GM13977 (cell line): ENCODE measurements around the gene MIOX.

Experiments used
- DNase-seq: peaks from one replicate; pipeline ENCODE4 v3.0.0; 2012; ENCODE audit warnings: low spot score
- CTCF ChIP-seq: IDR thresholded peaks from 2 replicates; pipeline ENCODE4 v1.5.1; 2012; ENCODE audit warnings: mild to moderate bottlenecking, control low read depth; ENCODE audit not compliant: insufficient read depth; ENCODE audit errors: extremely low read depth, missing control alignments
- in situ Hi-C: fragments of 300-500 bp; cut with MboI; formaldehyde crosslinking; loops from one replicate; pipeline ENCODE4 v1.12.0; 2022; ENCODE audit warnings: low sequenced_read_pairs, low pct_unique_long_range_greater_than_20kb, mixed read lengths, inconsistent platforms; ENCODE audit not compliant: unreplicated experiment

MIOX gene

GRCh38 chr22:50507991-50508884 lies 21.6 kb downstream of the MIOX start, which contains the start of gene NCAPH2:
Gene NCAPH2 (plus strand): TSS chr22:50508224. CDS start chr22:50508338, 114 bp downstream.
- in situ Hi-C loops: no loop called here
- TF ChIP-seq CTCF: no peak
- DNase-seq: peak; percentile 100

- no peak for DNase-seq
- no peak for TF ChIP-seq CTCF
- in situ Hi-C loops: no loop called here
These were observed 22.2 kb downstream of the MIOX start for GRCh38 chr22:50508897-50509296.

- TF ChIP-seq CTCF: no peak
- in situ Hi-C loops: no loop called here
- no peak for DNase-seq
These were observed 26.5 kb downstream of the MIOX start for GRCh38 chr22:50513175-50513574.

GRCh38 chr22:50516068-50516467 lies 29.4 kb downstream of the MIOX start:
- in situ Hi-C loops: no loop called here
- TF ChIP-seq CTCF: no peak

GRCh38 chr22:50516891-50517290 lies 30.2 kb downstream of the MIOX start:
- TF ChIP-seq CTCF: no peak
- no peak for DNase-seq
- in situ Hi-C loops: no loop called here

More at GRCh38 chr22:50516068-50516467, 29.4 kb downstream of the MIOX start:
- DNase-seq: no peak

GRCh38 chr22:50517495-50518260 lies 31.0 kb downstream of the MIOX start:
- in situ Hi-C loops: no loop called here
- no peak for DNase-seq
- no peak for TF ChIP-seq CTCF
